GM21423 (cell line): ENCODE data around the gene SSBP4.

Experiments used
- ATAC-seq: cut with Tn5 transposase; IDR thresholded peaks from one replicate; pipeline ENCODE4 v1.9.1; 2021; ENCODE audit warnings: mild to moderate bottlenecking, moderate library complexity; ENCODE audit not compliant: unreplicated experiment

Gene SSBP4

GRCh38 chr19:18419699-18420460, 682 bp downstream of the SSBP4 start:
- no peak for ATAC-seq

- no peak for ATAC-seq
Observed at GRCh38 chr19:18420930-18421329, 1.7 kb downstream of the SSBP4 start.

- ATAC-seq = no peak
Observed at GRCh38 chr19:18421371-18421959, 2.3 kb downstream of the SSBP4 start.

- no peak for ATAC-seq
Observed at GRCh38 chr19:18422530-18423191, 3.5 kb downstream of the SSBP4 start.

- no peak for ATAC-seq
Observed at GRCh38 chr19:18423258-18424020, 4.2 kb downstream of the SSBP4 start.

- no peak for ATAC-seq
Observed at GRCh38 chr19:18424122-18424889, 5.1 kb downstream of the SSBP4 start.

GRCh38 chr19:18424890-18425514, 5.8 kb downstream of the SSBP4 start:
- ATAC-seq = no peak

- no peak for ATAC-seq
Observed at GRCh38 chr19:18425515-18426415, 6.6 kb downstream of the SSBP4 start.

- no peak for ATAC-seq
Observed at GRCh38 chr19:18426416-18426767, 7.2 kb downstream of the SSBP4 start.

GRCh38 chr19:18427080-18427742, 8.0 kb downstream of the SSBP4 start:
- ATAC-seq = no peak

GRCh38 chr19:18427743-18428113, 8.5 kb downstream of the SSBP4 start:
- ATAC-seq = no peak

- peak; percentile 2 for ATAC-seq
Observed at GRCh38 chr19:18428173-18428786, 9.1 kb downstream of the SSBP4 start.

GRCh38 chr19:18428787-18429674, 9.8 kb downstream of the SSBP4 start:
- peak; percentile 63 for ATAC-seq

GRCh38 chr19:18429717-18430416, 10.7 kb downstream of the SSBP4 start:
- no peak for ATAC-seq

GRCh38 chr19:18430417-18431144, 11.4 kb downstream of the SSBP4 start:
- ATAC-seq = no peak
